ENCODE data around the gene EML2.

DNA sequence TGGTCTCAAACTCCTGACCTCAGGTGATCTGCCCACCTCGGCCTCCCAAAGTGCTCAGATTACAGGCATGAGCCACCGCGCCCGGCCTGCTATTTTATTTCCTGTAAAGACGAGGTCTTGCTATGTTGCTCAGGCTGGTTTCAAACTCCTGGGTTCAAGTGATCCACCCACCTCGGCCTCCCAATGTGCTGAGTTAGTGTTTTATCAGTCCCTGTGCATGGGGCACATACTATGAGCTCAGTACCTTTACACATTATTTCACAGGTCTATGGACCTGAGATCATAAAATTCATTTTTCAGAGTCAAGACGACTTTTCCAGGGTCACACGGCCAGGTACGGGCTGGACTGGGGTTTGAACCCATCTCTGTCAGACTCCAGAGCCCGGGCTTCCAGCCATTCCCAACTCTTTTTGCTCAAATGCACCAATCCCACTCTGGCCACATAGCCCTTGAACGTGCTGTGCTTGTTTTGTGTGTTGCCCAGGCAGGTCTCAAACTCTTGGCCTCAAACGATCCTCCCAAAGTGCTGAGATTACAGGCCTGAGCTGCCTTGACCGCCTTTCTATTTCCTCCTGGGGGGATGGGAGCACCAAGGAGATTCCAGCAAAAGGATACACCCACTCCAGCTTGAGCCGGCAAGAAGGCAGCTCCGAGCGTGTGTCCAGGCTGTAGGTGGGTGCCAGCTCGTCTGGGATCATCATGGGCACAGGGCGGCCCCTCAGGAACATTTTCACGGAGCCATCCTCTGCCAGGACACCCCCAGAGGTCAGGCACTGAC, 1.1 kb downstream of the EML2 start:
- TF ChIP-seq CTCF (IDR thresholded peaks at IDR 0.05), result no peak
- no peak for TF ChIP-seq POLR2A (IDR thresholded peaks at IDR 0.05)

All from uterus (tissue), 2 donors.